Measurements from ENCODE around the gene BICDL1. TPM values are rescaled to one million over a fixed set of nuclear protein-coding genes. Genes with fewer than 3 reads are reported as not detected.
A peak's percentile ranks its signal among the peaks of the same experiment; 100 is the strongest.

The BICDL1 gene
- total and polyA plus RNA-seq, 10 of the 15 experiments (the other 5 are each of a cell fraction or from before 2014, with no cell fraction given): 0.72 to 12.3 (median 4.2) TPM

DNA sequence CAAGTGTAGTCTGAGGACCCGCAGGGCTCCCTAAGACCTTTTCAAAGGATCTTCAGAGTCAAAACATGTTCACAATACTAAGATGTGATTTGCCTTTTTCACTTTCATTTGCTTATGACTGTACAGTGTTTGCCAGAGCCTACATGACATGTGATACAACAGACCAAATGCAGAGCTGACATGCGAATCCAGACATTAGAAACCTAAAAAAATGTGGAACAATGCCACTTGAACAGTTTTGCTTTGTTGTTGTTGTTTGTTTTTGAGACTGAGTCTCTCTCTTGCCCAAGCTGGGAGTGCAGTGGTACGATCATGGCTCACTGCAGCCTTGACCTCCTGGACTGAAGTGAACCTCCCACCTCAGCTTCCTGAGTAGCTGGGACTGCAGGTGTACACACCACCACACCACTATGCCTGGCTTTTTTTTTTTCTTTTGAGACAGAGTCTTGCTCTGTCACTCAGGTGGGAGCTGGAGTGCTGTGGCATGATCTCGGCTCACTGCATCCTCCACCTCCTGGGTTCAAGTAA is 132.8 kb downstream of the BICDL1 start (continued):
- TF ChIP-seq TBL1XR1 (IDR thresholded peaks at IDR 0.05; ENCODE audit: low read depth, low read length) (0 out of 2 replicates have a peak, but pooled peaks have one; percentile 53), ASH2L (IDR thresholded peaks at IDR 0.05; ENCODE audit: borderline replicate concordance, low read depth) (0 out of 2 replicates have a peak, but pooled peaks have one; percentile 70), CREM (IDR thresholded peaks at IDR 0.05; ENCODE audit: low read depth) (peak; percentile 46; the same call in 1 of the 2 replicates), HDGF (IDR thresholded peaks at IDR 0.05) (0 out of 2 replicates have a peak, but pooled peaks have one; percentile 54), EED (IDR thresholded peaks at IDR 0.05; ENCODE audit: low read depth) (peak; percentile 58; the same call in 1 of the 2 replicates), ZNF384 (IDR thresholded peaks at IDR 0.05; ENCODE audit: borderline replicate concordance, low read depth, low read length) (peak; percentile 51; the same call in 1 of the 2 replicates), MEF2B (IDR thresholded peaks at IDR 0.05; ENCODE audit: partially characterized antibody, poor library complexity, severe bottlenecking) (peak; percentile 45), TCF12 (IDR thresholded peaks at IDR 0.05; ENCODE audit: low read depth, low read length) (0 out of 2 replicates have a peak, but pooled peaks have one; percentile 59), SIN3A (IDR thresholded peaks at IDR 0.05; ENCODE audit: low read depth, low read length) (no peak), ATF7 (IDR thresholded peaks at IDR 0.05; ENCODE audit: low read depth) (peak; percentile 65; the same call in 1 of the 2 replicates), EP300 (IDR thresholded peaks at IDR 0.05; ENCODE audit: borderline replicate concordance in 1 of 2, control insufficient read depth in 1 of 2, low read depth in 2 of 2, low read length in 2 of 2) (peak; percentile 28 to 46; a peak in 1 of 4 replicates), POU2F2 (IDR thresholded peaks at IDR 0.05; ENCODE audit: borderline replicate concordance, low read depth, low read length) (0 out of 3 replicates have a peak, but pooled peaks have one; percentile 44), NR2F1 (conservative IDR thresholded peaks at IDR 0.05) (peak; percentile 45; the same call in 1 of the 2 replicates), KLF5 (IDR thresholded peaks at IDR 0.05; ENCODE audit: partially characterized antibody) (peak; percentile 23), EZH2 (IDR thresholded peaks at IDR 0.05; ENCODE audit: borderline replicate concordance, control insufficient read depth, low read depth, low read length) (no peak), PBX3 (IDR thresholded peaks at IDR 0.05; ENCODE audit: insufficient replicate concordance, low read depth, low read length) (peak; percentile 52), MEF2A (IDR thresholded peaks at IDR 0.05; ENCODE audit: insufficient read depth, low read depth, low read length) (no peak), PML (IDR thresholded peaks at IDR 0.05; ENCODE audit: low read length) (peak; percentile 58; the same call in 1 of the 2 replicates), MTA3 (IDR thresholded peaks at IDR 0.05; ENCODE audit: borderline replicate concordance, low read length) (peak; percentile 55; the same call in 1 of the 2 replicates), RUNX3 (IDR thresholded peaks at IDR 0.05; ENCODE audit: low read length) (peak; percentile 39)
- TF ChIP-seq, protein P1, sequence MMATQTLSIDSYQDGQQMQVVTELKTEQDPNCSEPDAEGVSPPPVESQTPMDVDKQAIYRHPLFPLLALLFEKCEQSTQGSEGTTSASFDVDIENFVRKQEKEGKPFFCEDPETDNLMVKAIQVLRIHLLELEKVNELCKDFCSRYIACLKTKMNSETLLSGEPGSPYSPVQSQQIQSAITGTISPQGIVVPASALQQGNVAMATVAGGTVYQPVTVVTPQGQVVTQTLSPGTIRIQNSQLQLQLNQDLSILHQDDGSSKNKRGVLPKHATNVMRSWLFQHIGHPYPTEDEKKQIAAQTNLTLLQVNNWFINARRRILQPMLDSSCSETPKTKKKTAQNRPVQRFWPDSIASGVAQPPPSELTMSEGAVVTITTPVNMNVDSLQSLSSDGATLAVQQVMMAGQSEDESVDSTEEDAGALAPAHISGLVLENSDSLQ (IDR thresholded peaks at IDR 0.05): peak; percentile 92
- TF ChIP-seq, protein P2, sequence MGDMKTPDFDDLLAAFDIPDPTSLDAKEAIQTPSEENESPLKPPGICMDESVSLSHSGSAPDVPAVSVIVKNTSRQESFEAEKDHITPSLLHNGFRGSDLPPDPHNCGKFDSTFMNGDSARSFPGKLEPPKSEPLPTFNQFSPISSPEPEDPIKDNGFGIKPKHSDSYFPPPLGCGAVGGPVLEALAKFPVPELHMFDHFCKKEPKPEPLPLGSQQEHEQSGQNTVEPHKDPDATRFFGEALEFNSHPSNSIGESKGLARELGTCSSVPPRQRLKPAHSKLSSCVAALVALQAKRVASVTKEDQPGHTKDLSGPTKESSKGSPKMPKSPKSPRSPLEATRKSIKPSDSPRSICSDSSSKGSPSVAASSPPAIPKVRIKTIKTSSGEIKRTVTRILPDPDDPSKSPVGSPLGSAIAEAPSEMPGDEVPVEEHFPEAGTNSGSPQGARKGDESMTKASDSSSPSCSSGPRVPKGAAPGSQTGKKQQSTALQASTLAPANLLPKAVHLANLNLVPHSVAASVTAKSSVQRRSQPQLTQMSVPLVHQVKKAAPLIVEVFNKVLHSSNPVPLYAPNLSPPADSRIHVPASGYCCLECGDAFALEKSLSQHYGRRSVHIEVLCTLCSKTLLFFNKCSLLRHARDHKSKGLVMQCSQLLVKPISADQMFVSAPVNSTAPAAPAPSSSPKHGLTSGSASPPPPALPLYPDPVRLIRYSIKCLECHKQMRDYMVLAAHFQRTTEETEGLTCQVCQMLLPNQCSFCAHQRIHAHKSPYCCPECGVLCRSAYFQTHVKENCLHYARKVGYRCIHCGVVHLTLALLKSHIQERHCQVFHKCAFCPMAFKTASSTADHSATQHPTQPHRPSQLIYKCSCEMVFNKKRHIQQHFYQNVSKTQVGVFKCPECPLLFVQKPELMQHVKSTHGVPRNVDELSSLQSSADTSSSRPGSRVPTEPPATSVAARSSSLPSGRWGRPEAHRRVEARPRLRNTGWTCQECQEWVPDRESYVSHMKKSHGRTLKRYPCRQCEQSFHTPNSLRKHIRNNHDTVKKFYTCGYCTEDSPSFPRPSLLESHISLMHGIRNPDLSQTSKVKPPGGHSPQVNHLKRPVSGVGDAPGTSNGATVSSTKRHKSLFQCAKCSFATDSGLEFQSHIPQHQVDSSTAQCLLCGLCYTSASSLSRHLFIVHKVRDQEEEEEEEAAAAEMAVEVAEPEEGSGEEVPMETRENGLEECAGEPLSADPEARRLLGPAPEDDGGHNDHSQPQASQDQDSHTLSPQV (IDR thresholded peaks at IDR 0.05): no peak
